Measurements from ENCODE around the gene EP400. TPM values are rescaled to one million over a fixed set of nuclear protein-coding genes. Genes with fewer than 3 reads are reported as not detected.
"Not testable (repeated sequence)": the region's sequence is repeated elsewhere in the genome, so short reads cannot be mapped to it uniquely, and the experiment has no call there.

EP400 gene
- total and polyA plus RNA-seq, 2 of the 8 experiments (the other 6 are each of a cell fraction or from before 2014, with no cell fraction given): 13.1 to 69.7 TPM

DNA sequence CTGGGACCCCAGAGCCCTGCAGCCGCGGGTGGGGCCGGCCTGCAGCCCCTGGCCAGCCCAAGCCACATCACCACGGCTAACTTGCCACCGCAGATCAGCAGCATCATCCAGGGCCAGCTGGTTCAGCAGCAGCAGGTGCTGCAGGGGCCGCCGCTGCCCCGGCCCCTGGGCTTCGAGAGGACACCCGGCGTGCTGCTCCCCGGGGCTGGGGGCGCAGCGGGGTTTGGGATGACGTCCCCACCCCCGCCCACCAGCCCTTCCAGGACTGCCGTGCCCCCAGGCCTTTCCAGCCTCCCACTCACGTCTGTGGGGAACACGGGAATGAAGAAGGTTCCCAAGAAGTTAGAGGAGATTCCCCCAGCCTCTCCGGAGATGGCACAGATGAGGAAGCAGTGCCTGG lies 11.6 kb downstream of the EP400 start:
- CTCF ChIA-PET (ENCODE audit: partially characterized antibody): not testable (repeated sequence)

More for the DNA sequence above, 11.6 kb downstream of the EP400 start:
- Histone ChIP-seq H3K79me2 (ENCODE audit: control insufficient read depth in 1 of 2, insufficient read depth in 2 of 2, low read length in 2 of 2) (peaks cover 4 to 87% of the 10 kb centered on the region in 2 experiments), H3K36me3 (ENCODE audit: control insufficient read depth in 2 of 4, insufficient read depth in 4 of 4, low read length in 3 of 4) (peaks cover 2 to 11% (median 6%) of the 10 kb centered on the region in 4 experiments; a peak in 4 of 8 replicates), H3K79me1 (ENCODE audit: low read depth, low read length) (peaks cover 21% of the 10 kb centered on the region), H4K20me1 (replicated peaks in 1 of 2; ENCODE audit: control insufficient read depth in 1 of 2, insufficient read depth in 2 of 2, low read length in 2 of 2) (peaks cover 9 to 20% of the 10 kb centered on the region in 2 experiments)
- H4K5ac ChIP-seq (ENCODE audit: insufficient read length, low read depth, low read length); H2BK20ac ChIP-seq (ENCODE audit: low read length); H3K23ac ChIP-seq (ENCODE audit: insufficient read length); H2AK5ac ChIP-seq (ENCODE audit: low read depth, low read length); H2AFZ ChIP-seq (ENCODE audit: low read length); H2BK5ac ChIP-seq (ENCODE audit: low read depth, low read length); H2BK120ac ChIP-seq (replicated peaks; ENCODE audit: low read depth, low read length); H2BK15ac ChIP-seq (ENCODE audit: low read length); H3K18ac ChIP-seq (ENCODE audit: extremely low read depth, low read length); H3K9me3 ChIP-seq (ENCODE audit: insufficient read depth in 2 of 2, low read depth in 1 of 2, low read length in 1 of 2); H4K91ac ChIP-seq (replicated peaks; ENCODE audit: insufficient read length, low read length); H3K4ac ChIP-seq (replicated peaks; ENCODE audit: insufficient read length, low read depth, low read length); H3K56ac ChIP-seq (replicated peaks; ENCODE audit: insufficient read length, low read depth, low read length); H3K4me1 ChIP-seq (replicated peaks in 1 of 4; ENCODE audit: control insufficient read depth in 3 of 4, insufficient read depth in 4 of 4, low read length in 3 of 4); H3K27me3 ChIP-seq (replicated peaks in 1 of 4; ENCODE audit: control insufficient read depth in 3 of 4, extremely low read depth in 1 of 4, insufficient read depth in 3 of 4, low read length in 3 of 4); H3K14ac ChIP-seq (ENCODE audit: insufficient read length); H3K23me2 ChIP-seq (ENCODE audit: low read depth, low read length); DNase-seq (ENCODE audit: low read depth in 1 of 2, low spot score in 2 of 2); H3K4me2 ChIP-seq (ENCODE audit: insufficient read depth in 1 of 2, low read depth in 2 of 2, low read length in 2 of 2); H3K27ac ChIP-seq (ENCODE audit: low read depth, low read length); H3K9ac ChIP-seq (replicated peaks in 1 of 4; ENCODE audit: extremely low read depth in 1 of 4, low read depth in 3 of 4, low read length in 3 of 4); H4K8ac ChIP-seq (ENCODE audit: extremely low read depth, insufficient read depth, low read length); POLR2A ChIA-PET (ENCODE audit: partially characterized antibody); FAIRE-seq; H2BK12ac ChIP-seq (ENCODE audit: low read depth, low read length); H3K4me3 ChIP-seq (ENCODE audit: extremely low read depth in 1 of 4, insufficient read depth in 2 of 4, low read depth in 3 of 4, low read length in 4 of 4): not testable (repeated sequence)
- 80% methylated on average over 1 of the region's 20 CpGs; no CpG with 5 or more reads in 1 of the 2 experiments for WGBS, 2 experiments (ENCODE audit: extremely low coverage in 1 of 2, insufficient coverage in 1 of 2, insufficient read length in 1 of 2, insufficient replicate concordance in 2 of 2, low coverage in 1 of 2, low lambda C conversion rate in 2 of 2, missing lambda C conversion rate in 1 of 2)

Measured in H1 (cell line).